ENCODE data around the gene HLF. TPM values are rescaled to one million over a fixed set of nuclear protein-coding genes. Genes with fewer than 3 reads are reported as not detected.

HLF gene
- total and polyA plus RNA-seq, 4 donors, result 8.0 to 59.3 (median 24.6) TPM

GRCh38 chr17:55290492-55291113 is 25.8 kb downstream of the HLF start:
- 89% methylated on average over 5 of the region's 5 CpGs for WGBS
- Histone ChIP-seq H3K27ac (ENCODE audit: low read depth in 1 of 2, low read length in 2 of 2) (peak overlapping the region in 1 of 2 donors; percentile 29), H3K36me3 (ENCODE audit: control insufficient read depth in 4 of 4, insufficient read depth in 3 of 4, low read depth in 1 of 4, low read length in 3 of 4) (peaks cover 0 to 23% (median 13%) of the 10 kb centered on the region in 4 donors), H3K27me3 (ENCODE audit: control insufficient read depth in 4 of 4, insufficient read depth in 4 of 4, low read length in 3 of 4) (no peaks in the 10 kb centered on the region), H3K4me1 (ENCODE audit: control insufficient read depth in 4 of 4, insufficient read depth in 4 of 4, low read length in 3 of 4) (peaks cover 4 to 47% (median 37%) of the 10 kb centered on the region in 4 donors), H3K9ac (ENCODE audit: low read depth in 1 of 2, low read length in 2 of 2) (no peak overlapping the region), H3K9me3 (ENCODE audit: control insufficient read depth in 4 of 4, low read length in 3 of 4) (no peaks in the 10 kb centered on the region), H3K4me3 (ENCODE audit: low read depth in 1 of 3, low read length in 3 of 3) (no peak overlapping the region)
- TF ChIP-seq FOXA2 (IDR thresholded peaks at IDR 0.05) (no peak), RAD21 (IDR thresholded peaks at IDR 0.05) (no peak), HNF4G (IDR thresholded peaks at IDR 0.05) (no peak), HNF4A (conservative IDR thresholded peaks at IDR 0.05) (no peak), SP1 (IDR thresholded peaks at IDR 0.05) (no peak), EGR1 (IDR thresholded peaks at IDR 0.05; ENCODE audit: low read depth in 2 of 2) (no peak), YY1 (IDR thresholded peaks at IDR 0.05) (no peak), ZBTB33 (IDR thresholded peaks at IDR 0.05) (no peak), TAF1 (conservative IDR thresholded peaks at IDR 0.05) (no peak), FOXA1 (IDR thresholded peaks at IDR 0.05) (no peak), ATF3 (IDR thresholded peaks at IDR 0.05) (no peak), JUND (IDR thresholded peaks at IDR 0.05) (no peak), GABPA (IDR thresholded peaks at IDR 0.05 in 1 of 2, conservative IDR thresholded peaks at IDR 0.05 in 1 of 2) (no peak), CTCF (IDR thresholded peaks at IDR 0.05; ENCODE audit: low read depth, low read length, missing input control) (no peak)
- TF ChIP-seq, protein P1, sequence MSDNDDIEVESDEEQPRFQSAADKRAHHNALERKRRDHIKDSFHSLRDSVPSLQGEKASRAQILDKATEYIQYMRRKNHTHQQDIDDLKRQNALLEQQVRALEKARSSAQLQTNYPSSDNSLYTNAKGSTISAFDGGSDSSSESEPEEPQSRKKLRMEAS (IDR thresholded peaks at IDR 0.05), result no peak
- TF ChIP-seq, protein P2, sequence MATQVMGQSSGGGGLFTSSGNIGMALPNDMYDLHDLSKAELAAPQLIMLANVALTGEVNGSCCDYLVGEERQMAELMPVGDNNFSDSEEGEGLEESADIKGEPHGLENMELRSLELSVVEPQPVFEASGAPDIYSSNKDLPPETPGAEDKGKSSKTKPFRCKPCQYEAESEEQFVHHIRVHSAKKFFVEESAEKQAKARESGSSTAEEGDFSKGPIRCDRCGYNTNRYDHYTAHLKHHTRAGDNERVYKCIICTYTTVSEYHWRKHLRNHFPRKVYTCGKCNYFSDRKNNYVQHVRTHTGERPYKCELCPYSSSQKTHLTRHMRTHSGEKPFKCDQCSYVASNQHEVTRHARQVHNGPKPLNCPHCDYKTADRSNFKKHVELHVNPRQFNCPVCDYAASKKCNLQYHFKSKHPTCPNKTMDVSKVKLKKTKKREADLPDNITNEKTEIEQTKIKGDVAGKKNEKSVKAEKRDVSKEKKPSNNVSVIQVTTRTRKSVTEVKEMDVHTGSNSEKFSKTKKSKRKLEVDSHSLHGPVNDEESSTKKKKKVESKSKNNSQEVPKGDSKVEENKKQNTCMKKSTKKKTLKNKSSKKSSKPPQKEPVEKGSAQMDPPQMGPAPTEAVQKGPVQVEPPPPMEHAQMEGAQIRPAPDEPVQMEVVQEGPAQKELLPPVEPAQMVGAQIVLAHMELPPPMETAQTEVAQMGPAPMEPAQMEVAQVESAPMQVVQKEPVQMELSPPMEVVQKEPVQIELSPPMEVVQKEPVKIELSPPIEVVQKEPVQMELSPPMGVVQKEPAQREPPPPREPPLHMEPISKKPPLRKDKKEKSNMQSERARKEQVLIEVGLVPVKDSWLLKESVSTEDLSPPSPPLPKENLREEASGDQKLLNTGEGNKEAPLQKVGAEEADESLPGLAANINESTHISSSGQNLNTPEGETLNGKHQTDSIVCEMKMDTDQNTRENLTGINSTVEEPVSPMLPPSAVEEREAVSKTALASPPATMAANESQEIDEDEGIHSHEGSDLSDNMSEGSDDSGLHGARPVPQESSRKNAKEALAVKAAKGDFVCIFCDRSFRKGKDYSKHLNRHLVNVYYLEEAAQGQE (IDR thresholded peaks at IDR 0.05), result no peak
- DNase-seq (ENCODE audit: low spot score), result no peak

Data from liver (tissue), 9 donors.